Measurements from ENCODE around the gene FGGY. TPM values are rescaled to one million over a fixed set of nuclear protein-coding genes. Genes with fewer than 3 reads are reported as not detected.
A peak's percentile ranks its signal among the peaks of the same experiment; 100 is the strongest.
"Not testable (repeated sequence)": the region's sequence is repeated elsewhere in the genome, so short reads cannot be mapped to it uniquely, and the experiment has no call there.

FGGY gene
- total RNA-seq, 1 experiment from 2014 or later: 9.7 TPM

GRCh38 chr1:59346429-59346828 is 49.5 kb downstream of the FGGY start:
- DNase-seq (ENCODE audit: low read depth): no peak

- no peak for DNase-seq (ENCODE audit: low read depth)
Measured at GRCh38 chr1:59349101-59349500, 52.2 kb downstream of the FGGY start.

- no peak for DNase-seq (ENCODE audit: low read depth)
Measured at GRCh38 chr1:59350521-59350920, 53.6 kb downstream of the FGGY start.

GRCh38 chr1:59352065-59352464 is 55.2 kb downstream of the FGGY start:
- no peak for DNase-seq (ENCODE audit: low read depth)

GRCh38 chr1:59353453-59353852 is 56.6 kb downstream of the FGGY start:
- no peak for DNase-seq (ENCODE audit: low read depth)

GRCh38 chr1:59354239-59354638 is 57.3 kb downstream of the FGGY start:
- DNase-seq (ENCODE audit: low read depth): not testable (repeated sequence)

GRCh38 chr1:59354709-59355337 is 57.9 kb downstream of the FGGY start:
- DNase-seq (ENCODE audit: low read depth): no peak

GRCh38 chr1:59355361-59355760 is 58.5 kb downstream of the FGGY start:
- DNase-seq (ENCODE audit: low read depth): no peak

GRCh38 chr1:59356627-59357026 is 59.7 kb downstream of the FGGY start:
- no peak for DNase-seq (ENCODE audit: low read depth)

- DNase-seq (ENCODE audit: low read depth): no peak
Measured at GRCh38 chr1:59357645-59358320, 60.9 kb downstream of the FGGY start.

GRCh38 chr1:59359325-59359724 is 62.4 kb downstream of the FGGY start:
- no peak for DNase-seq (ENCODE audit: low read depth)

GRCh38 chr1:59360170-59360569 is 63.3 kb downstream of the FGGY start:
- DNase-seq (ENCODE audit: low read depth): peak; percentile 84

- DNase-seq (ENCODE audit: low read depth): no peak
Measured at GRCh38 chr1:59360729-59361128, 63.8 kb downstream of the FGGY start.

GRCh38 chr1:59361766-59362165 is 64.9 kb downstream of the FGGY start:
- DNase-seq (ENCODE audit: low read depth): peak; percentile 87

- DNase-seq (ENCODE audit: low read depth): no peak
Measured at GRCh38 chr1:59364037-59364436, 67.1 kb downstream of the FGGY start.

- no peak for DNase-seq (ENCODE audit: low read depth)
Measured at GRCh38 chr1:59366346-59366745, 69.5 kb downstream of the FGGY start.

GRCh38 chr1:59367301-59368007 is 70.6 kb downstream of the FGGY start:
- DNase-seq (ENCODE audit: low read depth): peak; percentile 56

GRCh38 chr1:59368008-59368670 is 71.2 kb downstream of the FGGY start:
- no peak for DNase-seq (ENCODE audit: low read depth)

- peak; percentile 95 for DNase-seq (ENCODE audit: low read depth)
Measured at GRCh38 chr1:59375321-59376220, 78.7 kb downstream of the FGGY start.

- DNase-seq (ENCODE audit: low read depth): no peak
Measured at GRCh38 chr1:59377350-59377904, 80.5 kb downstream of the FGGY start.
